Measurements from ENCODE around the gene MACF1. TPM values are rescaled to one million over a fixed set of nuclear protein-coding genes. Genes with fewer than 3 reads are reported as not detected.
"Not testable (repeated sequence)": the region's sequence is repeated elsewhere in the genome, so short reads cannot be mapped to it uniquely, and the experiment has no call there.

MACF1 gene
- polyA plus RNA-seq, 1 donor: 99.5 TPM

GRCh38 chr1:39196244-39197215 lies 8.0 kb upstream of the MACF1 start:
- no peaks in the 10 kb centered on the region for H3K36me3 ChIP-seq (ENCODE audit: control insufficient read depth, insufficient read depth, low read length)
- no peak for DNase-seq
- H3K4me1 ChIP-seq (ENCODE audit: control insufficient read depth, insufficient read depth, low read length): peaks cover 8% of the 10 kb centered on the region
- no peaks in the 10 kb centered on the region for H3K9me3 ChIP-seq (ENCODE audit: control insufficient read depth, low read depth, low read length)
- 88% methylated on average over 2 of the region's 6 CpGs for WGBS (ENCODE audit: insufficient coverage, low lambda C conversion rate)
- H3K27ac ChIP-seq (ENCODE audit: low read length): no peak overlapping the region
- no peaks in the 10 kb centered on the region for H3K27me3 ChIP-seq (ENCODE audit: control insufficient read depth, insufficient read depth, low read length)
- no peak overlapping the region for H3K4me3 ChIP-seq (ENCODE audit: low read length)

DNA sequence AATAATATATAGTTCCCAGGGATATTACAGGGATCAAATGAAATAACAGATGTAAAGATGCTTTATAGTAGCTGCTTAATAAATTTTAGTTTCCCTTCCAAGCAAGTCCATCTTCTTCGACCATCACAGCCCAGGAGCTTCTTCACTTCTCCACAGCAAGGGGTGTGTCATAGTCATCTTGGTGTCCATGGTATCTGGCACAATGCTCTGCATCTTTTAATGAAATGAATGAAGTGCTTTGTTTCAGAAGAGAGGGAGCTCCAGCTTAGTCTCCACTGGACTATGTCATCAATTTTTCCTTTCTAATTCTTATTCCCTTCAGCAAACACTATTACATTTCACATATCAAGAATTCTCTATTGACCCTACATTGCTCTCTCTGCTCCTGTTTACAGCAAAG lies 4.9 kb upstream of the MACF1 start:
- no peaks in the 10 kb centered on the region for H3K27me3 ChIP-seq (ENCODE audit: control insufficient read depth, insufficient read depth, low read length)
- no peaks in the 10 kb centered on the region for H3K36me3 ChIP-seq (ENCODE audit: control insufficient read depth, insufficient read depth, low read length)
- H3K27ac ChIP-seq (ENCODE audit: low read length): no peak overlapping the region
- DNase-seq: no peak
- WGBS (ENCODE audit: insufficient coverage, low lambda C conversion rate): no CpG with 5 or more reads among the region's 1 CpG
- no peak overlapping the region for H3K4me3 ChIP-seq (ENCODE audit: low read length)
- peaks cover 17% of the 10 kb centered on the region for H3K4me1 ChIP-seq (ENCODE audit: control insufficient read depth, insufficient read depth, low read length)
- H3K9me3 ChIP-seq (ENCODE audit: control insufficient read depth, low read depth, low read length): no peaks in the 10 kb centered on the region

DNA sequence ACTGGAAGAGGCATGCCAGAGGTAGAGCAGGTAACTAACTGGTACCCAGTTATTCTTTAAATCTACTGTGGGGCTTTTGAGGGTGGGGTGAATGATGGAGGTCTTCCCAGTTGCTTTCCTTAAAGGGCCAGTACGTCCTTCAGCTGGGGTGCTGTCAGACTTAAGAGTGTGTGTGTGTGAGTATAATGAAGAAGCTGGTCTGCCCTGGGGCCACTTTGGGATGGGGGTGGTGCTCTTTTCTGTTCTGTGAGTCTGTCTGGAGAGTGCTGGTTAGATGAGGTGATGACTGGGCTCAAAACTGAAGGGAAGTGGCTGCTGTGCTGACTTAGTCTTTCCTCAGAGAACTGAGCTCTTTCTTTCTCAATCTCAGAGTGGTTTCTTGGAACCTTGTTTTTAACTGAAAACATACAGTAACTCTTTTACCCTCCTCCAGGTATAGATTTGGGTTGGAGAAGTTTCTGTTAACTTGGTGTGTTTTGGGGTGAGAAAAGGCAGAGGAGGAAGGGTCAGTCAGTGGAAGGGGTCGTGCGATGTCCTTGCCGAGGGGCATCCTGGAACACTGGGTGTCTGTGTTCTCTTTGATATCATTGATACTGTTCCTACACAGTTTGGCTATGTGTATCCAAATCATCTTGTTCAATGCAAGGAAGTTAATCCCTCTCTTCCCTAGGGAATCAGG lies 746 bp downstream of the MACF1 start:
- Histone ChIP-seq H3K9me3 (ENCODE audit: control insufficient read depth, low read depth, low read length) (no peaks in the 10 kb centered on the region), H3K27me3 (ENCODE audit: control insufficient read depth, insufficient read depth, low read length) (no peaks in the 10 kb centered on the region), H3K36me3 (ENCODE audit: control insufficient read depth, insufficient read depth, low read length) (no peaks in the 10 kb centered on the region), H3K4me3 (ENCODE audit: low read length) (peak overlapping the region; percentile 23), H3K27ac (ENCODE audit: low read length) (peak overlapping the region; percentile 85), H3K4me1 (ENCODE audit: control insufficient read depth, insufficient read depth, low read length) (peaks cover 9% of the 10 kb centered on the region)
- DNase-seq: peak in 1 of 2 donors; percentile 27
- WGBS (ENCODE audit: insufficient coverage, low lambda C conversion rate): no CpG with 5 or more reads among the region's 4 CpGs

DNA sequence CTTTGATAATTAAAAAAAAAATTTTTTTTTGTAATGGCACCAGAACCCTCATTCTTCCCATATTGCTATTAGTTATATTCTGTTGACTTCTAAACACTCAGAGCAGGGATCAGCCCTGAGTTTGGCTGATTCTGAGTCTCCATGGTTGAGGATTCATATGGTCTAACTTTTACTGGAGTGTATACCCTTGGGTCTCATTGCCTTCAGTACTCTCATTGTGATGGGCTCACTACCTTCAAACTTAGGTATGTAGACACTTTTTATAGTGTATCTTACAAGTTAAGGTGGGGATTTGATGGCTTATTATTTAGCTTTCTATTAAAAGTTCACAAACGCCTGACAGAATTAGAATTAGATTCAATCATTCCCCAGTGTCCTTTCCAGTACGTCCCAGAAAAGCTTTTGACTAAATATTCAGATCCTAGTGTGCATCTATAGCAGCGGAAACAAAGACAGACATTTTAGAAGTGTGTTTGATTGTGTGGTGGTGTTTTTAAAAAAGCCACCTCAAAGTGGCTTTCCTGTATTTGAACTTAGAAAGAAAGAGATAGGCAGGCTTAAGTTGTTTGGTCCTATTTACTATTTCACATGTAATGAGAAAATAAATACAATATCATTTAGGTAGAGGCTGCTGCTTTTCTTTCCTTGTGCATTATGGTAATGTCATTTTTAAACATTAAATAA lies 1.4 kb downstream of the MACF1 start:
- WGBS (ENCODE audit: insufficient coverage, low lambda C conversion rate): no CpG with 5 or more reads among the region's 3 CpGs
- no peak for DNase-seq
- H3K27me3 ChIP-seq (ENCODE audit: control insufficient read depth, insufficient read depth, low read length): no peaks in the 10 kb centered on the region
- peak overlapping the region; percentile 23 for H3K4me3 ChIP-seq (ENCODE audit: low read length)
- H3K4me1 ChIP-seq (ENCODE audit: control insufficient read depth, insufficient read depth, low read length): peaks cover 9% of the 10 kb centered on the region
- H3K27ac ChIP-seq (ENCODE audit: low read length): peak overlapping the region; percentile 85
- H3K9me3 ChIP-seq (ENCODE audit: control insufficient read depth, low read depth, low read length): no peaks in the 10 kb centered on the region
- no peaks in the 10 kb centered on the region for H3K36me3 ChIP-seq (ENCODE audit: control insufficient read depth, insufficient read depth, low read length)

- peaks cover 12% of the 10 kb centered on the region for H3K4me1 ChIP-seq (ENCODE audit: control insufficient read depth, insufficient read depth, low read length)
- WGBS (ENCODE audit: insufficient coverage, low lambda C conversion rate): no CpG with 5 or more reads among the region's 12 CpGs
- not testable (repeated sequence) for H3K36me3 ChIP-seq (ENCODE audit: control insufficient read depth, insufficient read depth, low read length); DNase-seq; H3K9me3 ChIP-seq (ENCODE audit: control insufficient read depth, low read depth, low read length); H3K27me3 ChIP-seq (ENCODE audit: control insufficient read depth, insufficient read depth, low read length); H3K4me3 ChIP-seq (ENCODE audit: low read length); H3K27ac ChIP-seq (ENCODE audit: low read length)
Observed at GRCh38 chr1:39208360-39208759, 3.9 kb downstream of the MACF1 start.

- H3K9me3 ChIP-seq (ENCODE audit: control insufficient read depth, low read depth, low read length): no peaks in the 10 kb centered on the region
- H3K4me3 ChIP-seq (ENCODE audit: low read length): no peak overlapping the region
- no peak overlapping the region for H3K27ac ChIP-seq (ENCODE audit: low read length)
- 100% methylated on average over 2 of the region's 3 CpGs for WGBS (ENCODE audit: insufficient coverage, low lambda C conversion rate)
- no peaks in the 10 kb centered on the region for H3K36me3 ChIP-seq (ENCODE audit: control insufficient read depth, insufficient read depth, low read length)
- no peak for DNase-seq
- no peaks in the 10 kb centered on the region for H3K27me3 ChIP-seq (ENCODE audit: control insufficient read depth, insufficient read depth, low read length)
- H3K4me1 ChIP-seq (ENCODE audit: control insufficient read depth, insufficient read depth, low read length): peaks cover 22% of the 10 kb centered on the region
Observed at GRCh38 chr1:39210649-39211048, 6.2 kb downstream of the MACF1 start.

DNA sequence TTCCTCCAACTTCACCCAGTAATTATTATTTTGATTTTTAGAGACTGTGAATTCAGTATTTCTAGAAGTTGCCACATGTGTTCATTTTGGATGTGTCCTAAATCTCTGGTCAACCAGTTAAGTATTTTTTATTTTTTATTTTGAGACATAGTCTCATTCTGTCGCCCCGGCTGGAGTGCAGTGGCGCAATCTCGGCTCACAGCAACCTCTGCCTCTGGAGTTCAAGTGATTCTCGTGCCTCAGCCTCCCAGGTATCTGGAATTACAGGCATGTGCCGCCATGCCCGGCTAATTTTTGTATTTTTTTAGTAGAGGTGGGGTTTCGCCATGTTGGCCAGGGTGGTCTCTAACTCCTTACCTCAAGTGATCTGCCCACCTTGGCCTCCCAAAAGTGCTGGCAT lies 8.0 kb downstream of the MACF1 start:
- no peak overlapping the region for H3K27ac ChIP-seq (ENCODE audit: low read length)
- DNase-seq: no peak
- no peak overlapping the region for H3K4me3 ChIP-seq (ENCODE audit: low read length)
- H3K27me3 ChIP-seq (ENCODE audit: control insufficient read depth, insufficient read depth, low read length): no peaks in the 10 kb centered on the region
- WGBS (ENCODE audit: insufficient coverage, low lambda C conversion rate): no CpG with 5 or more reads among the region's 8 CpGs
- H3K9me3 ChIP-seq (ENCODE audit: control insufficient read depth, low read depth, low read length): no peaks in the 10 kb centered on the region
- H3K36me3 ChIP-seq (ENCODE audit: control insufficient read depth, insufficient read depth, low read length): no peaks in the 10 kb centered on the region
- peaks cover 22% of the 10 kb centered on the region for H3K4me1 ChIP-seq (ENCODE audit: control insufficient read depth, insufficient read depth, low read length)

GRCh38 chr1:39213511-39214002 lies 9.1 kb downstream of the MACF1 start:
- peak in 1 of 2 donors; percentile 12 for DNase-seq
- WGBS (ENCODE audit: insufficient coverage, low lambda C conversion rate): no CpG with 5 or more reads among the region's 7 CpGs
- H3K4me3 ChIP-seq (ENCODE audit: low read length): no peak overlapping the region
- no peaks in the 10 kb centered on the region for H3K27me3 ChIP-seq (ENCODE audit: control insufficient read depth, insufficient read depth, low read length)
- peak overlapping the region; percentile 20 for H3K27ac ChIP-seq (ENCODE audit: low read length)
- H3K9me3 ChIP-seq (ENCODE audit: control insufficient read depth, low read depth, low read length): no peaks in the 10 kb centered on the region
- H3K4me1 ChIP-seq (ENCODE audit: control insufficient read depth, insufficient read depth, low read length): peaks cover 22% of the 10 kb centered on the region
- no peaks in the 10 kb centered on the region for H3K36me3 ChIP-seq (ENCODE audit: control insufficient read depth, insufficient read depth, low read length)

- 20% methylated on average over 1 of the region's 7 CpGs for WGBS (ENCODE audit: insufficient coverage, low lambda C conversion rate)
- no peaks in the 10 kb centered on the region for H3K27me3 ChIP-seq (ENCODE audit: control insufficient read depth, insufficient read depth, low read length)
- peaks cover 22% of the 10 kb centered on the region for H3K4me1 ChIP-seq (ENCODE audit: control insufficient read depth, insufficient read depth, low read length)
- H3K4me3 ChIP-seq (ENCODE audit: low read length): no peak overlapping the region
- peak overlapping the region; percentile 20 for H3K27ac ChIP-seq (ENCODE audit: low read length)
- no peaks in the 10 kb centered on the region for H3K9me3 ChIP-seq (ENCODE audit: control insufficient read depth, low read depth, low read length)
- DNase-seq: peak; percentile 43 to 70
- no peaks in the 10 kb centered on the region for H3K36me3 ChIP-seq (ENCODE audit: control insufficient read depth, insufficient read depth, low read length)
Observed at GRCh38 chr1:39214021-39214713, 9.7 kb downstream of the MACF1 start.

- DNase-seq: no peak
- Histone ChIP-seq H3K36me3 (ENCODE audit: control insufficient read depth, insufficient read depth, low read length) (no peaks in the 10 kb centered on the region), H3K27me3 (ENCODE audit: control insufficient read depth, insufficient read depth, low read length) (no peaks in the 10 kb centered on the region), H3K9me3 (ENCODE audit: control insufficient read depth, low read depth, low read length) (no peaks in the 10 kb centered on the region), H3K27ac (ENCODE audit: low read length) (peak overlapping the region; percentile 20), H3K4me3 (ENCODE audit: low read length) (no peak overlapping the region), H3K4me1 (ENCODE audit: control insufficient read depth, insufficient read depth, low read length) (peaks cover 22% of the 10 kb centered on the region)
- WGBS (ENCODE audit: insufficient coverage, low lambda C conversion rate): no CpG with 5 or more reads among the region's 1 CpG
Observed at GRCh38 chr1:39214714-39214997, 10.2 kb downstream of the MACF1 start.
